ENCODE data around the gene ACBD6.

DNA sequence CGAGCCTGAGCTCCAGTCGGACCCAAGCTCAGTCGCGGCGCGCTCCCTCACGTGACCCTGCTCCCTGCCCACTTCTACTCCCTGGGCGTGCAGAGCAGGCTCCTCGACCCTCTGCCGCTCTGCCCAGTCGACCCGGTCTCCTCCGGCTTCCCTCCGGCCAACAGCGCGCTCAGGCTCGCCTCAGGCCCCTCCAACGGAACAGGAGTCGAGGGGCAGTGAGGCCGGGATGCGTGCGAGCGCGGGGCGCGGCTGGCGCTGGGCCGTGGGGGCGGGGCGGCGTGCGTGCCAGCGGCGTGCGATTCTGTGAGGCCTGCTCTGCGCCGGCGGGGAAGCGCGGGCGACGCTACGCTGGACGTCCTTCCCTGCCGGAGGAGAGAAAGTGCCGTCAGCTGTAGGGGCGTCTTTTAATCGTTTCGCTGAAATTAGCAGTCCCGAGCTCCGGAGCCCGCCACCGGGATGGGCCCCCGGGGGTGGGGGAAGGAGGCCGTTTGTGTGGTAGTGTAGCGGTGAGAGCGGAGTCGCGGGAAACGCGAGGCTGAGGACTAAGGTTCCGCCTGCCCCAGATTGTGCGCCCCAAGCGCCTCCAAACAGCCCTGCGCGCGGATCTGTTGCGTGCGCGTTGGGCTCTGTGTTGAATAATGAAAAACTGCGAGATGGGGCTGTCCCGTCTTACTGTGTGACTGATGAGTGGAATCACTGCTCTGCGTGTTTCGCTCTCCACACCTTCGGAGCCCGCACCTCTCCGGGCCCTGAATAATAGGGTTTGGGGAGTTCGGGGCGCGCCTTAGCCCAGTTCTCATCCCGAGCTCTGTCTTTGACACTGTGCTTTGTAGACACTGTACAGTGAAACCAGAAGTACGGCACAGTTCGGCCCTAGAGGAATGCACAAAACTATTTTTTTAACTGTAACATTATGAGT lies at the start of gene ACBD6:
- TF ChIP-seq POLR2AphosphoS5 (IDR thresholded peaks at IDR 0.05; ENCODE audit: insufficient read depth in 1 of 2, low read depth in 1 of 2) (peak; percentile 28 to 76), POLR2A (IDR thresholded peaks at IDR 0.05) (no peak)
- TF ChIP-seq, protein P1, sequence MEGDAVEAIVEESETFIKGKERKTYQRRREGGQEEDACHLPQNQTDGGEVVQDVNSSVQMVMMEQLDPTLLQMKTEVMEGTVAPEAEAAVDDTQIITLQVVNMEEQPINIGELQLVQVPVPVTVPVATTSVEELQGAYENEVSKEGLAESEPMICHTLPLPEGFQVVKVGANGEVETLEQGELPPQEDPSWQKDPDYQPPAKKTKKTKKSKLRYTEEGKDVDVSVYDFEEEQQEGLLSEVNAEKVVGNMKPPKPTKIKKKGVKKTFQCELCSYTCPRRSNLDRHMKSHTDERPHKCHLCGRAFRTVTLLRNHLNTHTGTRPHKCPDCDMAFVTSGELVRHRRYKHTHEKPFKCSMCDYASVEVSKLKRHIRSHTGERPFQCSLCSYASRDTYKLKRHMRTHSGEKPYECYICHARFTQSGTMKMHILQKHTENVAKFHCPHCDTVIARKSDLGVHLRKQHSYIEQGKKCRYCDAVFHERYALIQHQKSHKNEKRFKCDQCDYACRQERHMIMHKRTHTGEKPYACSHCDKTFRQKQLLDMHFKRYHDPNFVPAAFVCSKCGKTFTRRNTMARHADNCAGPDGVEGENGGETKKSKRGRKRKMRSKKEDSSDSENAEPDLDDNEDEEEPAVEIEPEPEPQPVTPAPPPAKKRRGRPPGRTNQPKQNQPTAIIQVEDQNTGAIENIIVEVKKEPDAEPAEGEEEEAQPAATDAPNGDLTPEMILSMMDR (IDR thresholded peaks at IDR 0.05): no peak

Measured in vagina (tissue), 2 donors.